GM21367 (cell line): ENCODE measurements around the gene ARHGEF19.
"Not testable (repeated sequence)": the region's sequence is repeated elsewhere in the genome, so short reads cannot be mapped to it uniquely, and the experiment has no call there.

ENCODE experiments used
- ATAC-seq: cut with Tn5 transposase; IDR thresholded peaks from one replicate; pipeline ENCODE4 v1.9.1; 2021; ENCODE audit not compliant: unreplicated experiment

The ARHGEF19 gene

GRCh38 chr1:16222716-16223115 lies 10.3 kb upstream of the ARHGEF19 start:
- ATAC-seq: not testable (repeated sequence)

GRCh38 chr1:16221499-16221898 lies 9.0 kb upstream of the ARHGEF19 start:
- ATAC-seq: no peak

GRCh38 chr1:16219968-16220500 lies 7.6 kb upstream of the ARHGEF19 start:
- no peak for ATAC-seq

GRCh38 chr1:16218674-16219071 lies 6.2 kb upstream of the ARHGEF19 start:
- ATAC-seq: no peak

GRCh38 chr1:16218014-16218673 lies 5.7 kb upstream of the ARHGEF19 start:
- no peak for ATAC-seq

GRCh38 chr1:16217061-16217785 lies 4.8 kb upstream of the ARHGEF19 start:
- ATAC-seq: peak; percentile 79

- no peak for ATAC-seq
Observed at GRCh38 chr1:16215882-16216753, 3.7 kb upstream of the ARHGEF19 start.

- ATAC-seq: not testable (repeated sequence)
Observed at GRCh38 chr1:16215240-16215639, 2.8 kb upstream of the ARHGEF19 start.

GRCh38 chr1:16213544-16213943 lies 1.1 kb upstream of the ARHGEF19 start:
- ATAC-seq: not testable (repeated sequence)

- ATAC-seq: no peak
Observed at GRCh38 chr1:16213013-16213412, 561 bp upstream of the ARHGEF19 start.

GRCh38 chr1:16211824-16212223 lies 628 bp downstream of the ARHGEF19 start:
- no peak for ATAC-seq

GRCh38 chr1:16210581-16210980 lies 1.9 kb downstream of the ARHGEF19 start:
- no peak for ATAC-seq

- no peak for ATAC-seq
Observed at GRCh38 chr1:16209847-16210407, 2.5 kb downstream of the ARHGEF19 start.

- no peak for ATAC-seq
Observed at GRCh38 chr1:16209132-16209846, 3.2 kb downstream of the ARHGEF19 start.

- no peak for ATAC-seq
Observed at GRCh38 chr1:16208270-16208987, 4.0 kb downstream of the ARHGEF19 start.

GRCh38 chr1:16207318-16208269 lies 4.9 kb downstream of the ARHGEF19 start:
- ATAC-seq: no peak

GRCh38 chr1:16206547-16207317 lies 5.7 kb downstream of the ARHGEF19 start:
- ATAC-seq: peak; percentile 45
